Astrocyte (in vitro differentiated cells and primary cell): ENCODE results near the gene CIAO2B. TPM values are rescaled to one million over a fixed set of nuclear protein-coding genes. Genes with fewer than 3 reads are reported as not detected.

Experiments used
- DNase-seq: peaks from one replicate; pipeline ENCODE4 v3.0.0-alpha.2; 2010; ENCODE audit warnings: low read depth
- FAIRE-seq: peaks from 2 replicates; lab custom pipeline; 2011; peaks lifted over from hg19 to GRCh38; lab: Jason Lieb, UNC
- H2AFZ ChIP-seq: 2 replicates; pipeline ENCODE4 v1.6.0; 2012; ENCODE audit warnings: low read depth, low read length, inconsistent platforms
- H3K27ac ChIP-seq: 2 replicates; pipeline ENCODE4 v1.5.1; 2011; ENCODE audit warnings: low read depth, low read length, inconsistent platforms
- H3K27me3 ChIP-seq: 2 replicates; pipeline ENCODE4 v1.6.0; 2011; ENCODE audit warnings: low read length, inconsistent platforms; ENCODE audit not compliant: insufficient read depth
- H3K36me3 ChIP-seq: 2 replicates; pipeline ENCODE4 v1.5.1; 2011; ENCODE audit warnings: low read length, inconsistent platforms; ENCODE audit not compliant: insufficient read depth
- H3K4me1 ChIP-seq: 2 replicates; pipeline ENCODE4 v1.5.1; 2011; ENCODE audit warnings: low read length, inconsistent platforms; ENCODE audit not compliant: insufficient read depth
- H3K4me2 ChIP-seq: 2 replicates; pipeline ENCODE4 v1.6.0; 2012; ENCODE audit warnings: low read length, inconsistent platforms
- H3K4me3 ChIP-seq: 2 replicates; pipeline ENCODE4 v1.5.1; 2011; ENCODE audit warnings: low read depth, mild to moderate bottlenecking, low read length, inconsistent platforms; ENCODE audit not compliant: insufficient read depth
- H3K79me2 ChIP-seq: 2 replicates; pipeline ENCODE4 v1.6.0; 2012; ENCODE audit warnings: mild to moderate bottlenecking, low read length, inconsistent platforms; ENCODE audit not compliant: insufficient read depth
- H3K9ac ChIP-seq: 2 replicates; pipeline ENCODE4 v1.6.0; 2012; ENCODE audit warnings: mild to moderate bottlenecking, low read length, inconsistent platforms
- H3K9me3 ChIP-seq: 2 replicates; pipeline ENCODE4 v1.5.1; 2012; ENCODE audit warnings: low read depth, mild to moderate bottlenecking, low read length, inconsistent platforms; ENCODE audit not compliant: insufficient read depth
- H4K20me1 ChIP-seq: 2 replicates; pipeline ENCODE4 v1.6.0; 2012; ENCODE audit warnings: low read length, inconsistent platforms; ENCODE audit not compliant: insufficient read depth
- H3K27ac Mint-ChIP-seq: one replicate; pipeline ENCODE4 v1.8.0; 2021; ENCODE audit warnings: mild to moderate bottlenecking, mixed read lengths; ENCODE audit not compliant: unreplicated experiment
- H3K27me3 Mint-ChIP-seq: one replicate; pipeline ENCODE4 v1.8.0; 2021; ENCODE audit warnings: low read depth, mixed read lengths; ENCODE audit not compliant: unreplicated experiment
- H3K36me3 Mint-ChIP-seq: one replicate; pipeline ENCODE4 v1.8.0; 2021; ENCODE audit warnings: low read depth, mixed read lengths; ENCODE audit not compliant: unreplicated experiment
- H3K4me1 Mint-ChIP-seq: one replicate; pipeline ENCODE4 v1.8.0; 2021; ENCODE audit warnings: low read depth, mixed read lengths; ENCODE audit not compliant: unreplicated experiment
- H3K4me3 Mint-ChIP-seq: one replicate; pipeline ENCODE4 v1.8.0; 2021; ENCODE audit warnings: mild to moderate bottlenecking, moderate library complexity, mixed read lengths; ENCODE audit not compliant: unreplicated experiment
- H3K9me3 Mint-ChIP-seq: one replicate; pipeline ENCODE4 v1.8.0; 2021; ENCODE audit warnings: mild to moderate bottlenecking, mixed read lengths; ENCODE audit not compliant: unreplicated experiment
- CTCF ChIP-seq: IDR thresholded peaks from 2 replicates; pipeline ENCODE4 v1.5.1; 2011; ENCODE audit warnings: low read depth, mild to moderate bottlenecking, inconsistent platforms, low read length, moderate library complexity; ENCODE audit not compliant: insufficient read depth
- EZH2 ChIP-seq: IDR thresholded peaks from 2 replicates; pipeline ENCODE4 v1.6.1; 2012; ENCODE audit warnings: mild to moderate bottlenecking, low read length, inconsistent platforms; ENCODE audit not compliant: insufficient read depth
- total RNA-seq: library from RNA; stranded (reverse); gene quantifications from 2 replicates; pipeline ENCODE4 v1.2.1, GENCODE V29; 2021

Gene CIAO2B
- total RNA-seq, 1 donor from 2014 or later = 75.6 TPM

GRCh38 chr16:66920924-66921680 is 13.1 kb downstream of the CIAO2B start:
- Mint-ChIP-seq H3K27ac (no peak overlapping the region), H3K36me3 (peaks cover 7% of the 10 kb centered on the region), H3K4me1 (peaks cover 3% of the 10 kb centered on the region), H3K4me3 (peak overlapping the region; percentile 66), H3K9me3 (peaks cover 2% of the 10 kb centered on the region), H3K27me3 (peaks cover 69% of the 10 kb centered on the region)
- H2AFZ ChIP-seq = no peak overlapping the region
- no peak overlapping the region for H3K4me2 ChIP-seq
- H3K36me3 ChIP-seq = no peaks in the 10 kb centered on the region
- H3K9ac ChIP-seq = no peak overlapping the region
- peaks cover 12% of the 10 kb centered on the region for H3K4me1 ChIP-seq
- H3K4me3 ChIP-seq = no peak overlapping the region
- H3K9me3 ChIP-seq = no peaks in the 10 kb centered on the region
- H3K27me3 ChIP-seq = peaks cover 34% of the 10 kb centered on the region
- peaks cover 15% of the 10 kb centered on the region for H4K20me1 ChIP-seq
- no peak overlapping the region for H3K27ac ChIP-seq
- H3K79me2 ChIP-seq = no peaks in the 10 kb centered on the region
- DNase-seq (no peak), FAIRE-seq (no peak)
- TF ChIP-seq EZH2 = no peak
- no peak for TF ChIP-seq CTCF

GRCh38 chr16:66920299-66920590 is 14.0 kb downstream of the CIAO2B start:
- H3K4me1 ChIP-seq = peaks cover 12% of the 10 kb centered on the region
- no peak for TF ChIP-seq EZH2
- TF ChIP-seq CTCF = no peak
- H3K27ac ChIP-seq = no peak overlapping the region
- no peak for DNase-seq
- no peaks in the 10 kb centered on the region for H3K79me2 ChIP-seq
- no peak overlapping the region for H3K9ac ChIP-seq
- no peak overlapping the region for H3K4me3 ChIP-seq
- H3K4me2 ChIP-seq = no peak overlapping the region
- Mint-ChIP-seq H3K27me3 (peaks cover 72% of the 10 kb centered on the region), H3K9me3 (peaks cover 2% of the 10 kb centered on the region), H3K4me1 (peaks cover 3% of the 10 kb centered on the region), H3K4me3 (no peak overlapping the region), H3K36me3 (peaks cover 7% of the 10 kb centered on the region), H3K27ac (no peak overlapping the region)
- no peak overlapping the region for H2AFZ ChIP-seq
- no peak for FAIRE-seq
- peaks cover 34% of the 10 kb centered on the region for H3K27me3 ChIP-seq
- no peaks in the 10 kb centered on the region for H3K9me3 ChIP-seq
- H4K20me1 ChIP-seq = peaks cover 15% of the 10 kb centered on the region
- no peaks in the 10 kb centered on the region for H3K36me3 ChIP-seq
